Activated T-helper 9 cell treated with anti-CD3 and anti-CD28 coated beads, Interleukin-2, amount 50 U/mL, for 16 hours (primary cell): ENCODE measurements around the gene TMEM212.
"Not testable (repeated sequence)": the region's sequence is repeated elsewhere in the genome, so short reads cannot be mapped to it uniquely, and the experiment has no call there.

Experiments
- DNase-seq: peaks from one replicate; pipeline ENCODE4 v3.0.0-alpha.2; 2020; ENCODE audit warnings: low read depth

The TMEM212 gene

GRCh38 chr3:171858770-171859169, 15.6 kb downstream of the TMEM212 start:
- not testable (repeated sequence) for DNase-seq

- DNase-seq: no peak
Measured at GRCh38 chr3:171860830-171861535, 17.8 kb downstream of the TMEM212 start.

GRCh38 chr3:171862392-171862791, 19.2 kb downstream of the TMEM212 start:
- no peak for DNase-seq

- no peak for DNase-seq
Measured at GRCh38 chr3:171862993-171863521, 19.9 kb downstream of the TMEM212 start.

- DNase-seq: no peak
Measured at GRCh38 chr3:171863920-171864319, 20.8 kb downstream of the TMEM212 start.

- no peak for DNase-seq
Measured at GRCh38 chr3:171865191-171865865, 22.2 kb downstream of the TMEM212 start.

GRCh38 chr3:171867981-171868380, 24.8 kb downstream of the TMEM212 start:
- DNase-seq: no peak

- DNase-seq: no peak
Measured at GRCh38 chr3:171871392-171872274, 28.5 kb downstream of the TMEM212 start.

GRCh38 chr3:171873580-171873979, 30.4 kb downstream of the TMEM212 start:
- DNase-seq: no peak

- DNase-seq: no peak
Measured at GRCh38 chr3:171874251-171874681, 31.1 kb downstream of the TMEM212 start.

- DNase-seq: no peak
Measured at GRCh38 chr3:171874879-171875278, 31.7 kb downstream of the TMEM212 start.

GRCh38 chr3:171875923-171876412, 32.8 kb downstream of the TMEM212 start:
- no peak for DNase-seq

GRCh38 chr3:171876680-171877147, 33.6 kb downstream of the TMEM212 start:
- no peak for DNase-seq

GRCh38 chr3:171878461-171879225, 35.5 kb downstream of the TMEM212 start:
- DNase-seq: no peak

- no peak for DNase-seq
Measured at GRCh38 chr3:171879472-171879871, 36.3 kb downstream of the TMEM212 start.

- DNase-seq: no peak
Measured at GRCh38 chr3:171880101-171880870, 37.1 kb downstream of the TMEM212 start.

GRCh38 chr3:171881251-171881650, 38.1 kb downstream of the TMEM212 start:
- DNase-seq: no peak

- DNase-seq: no peak
Measured at GRCh38 chr3:171883257-171883892, 40.2 kb downstream of the TMEM212 start.

- DNase-seq: no peak
Measured at GRCh38 chr3:171883893-171884279, 40.7 kb downstream of the TMEM212 start.

- DNase-seq: no peak
Measured at GRCh38 chr3:171888466-171888865, 45.3 kb downstream of the TMEM212 start.
